GM21723 (cell line): ENCODE results near the gene TXNDC17.
"Not testable (repeated sequence)": the region's sequence is repeated elsewhere in the genome, so short reads cannot be mapped to it uniquely, and the experiment has no call there.

Experiments
- ATAC-seq: cut with Tn5 transposase; IDR thresholded peaks from one replicate; pipeline ENCODE4 v1.9.1; 2021; ENCODE audit warnings: mild to moderate bottlenecking, moderate library complexity; ENCODE audit not compliant: unreplicated experiment

Gene TXNDC17

DNA sequence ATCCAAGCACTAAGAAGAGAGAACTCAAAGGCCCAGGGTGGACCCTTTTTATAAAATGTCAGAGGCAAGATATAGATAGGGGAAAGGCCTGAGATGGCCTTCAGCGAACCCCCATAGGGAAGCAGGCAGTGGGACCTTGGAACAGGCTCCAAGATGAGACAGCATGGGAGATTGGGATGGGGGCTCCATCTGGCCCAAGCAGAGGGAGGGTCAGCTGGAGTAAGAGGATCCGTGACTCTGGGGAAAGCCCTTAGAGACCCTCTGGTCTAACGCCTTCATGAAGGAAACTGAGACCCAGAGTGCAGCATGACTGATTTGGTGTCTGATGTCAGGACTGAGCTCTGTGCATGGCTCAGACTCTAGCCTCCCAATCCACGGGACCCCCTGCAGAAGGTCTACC, 41.5 kb downstream of the TXNDC17 start:
- no peak for ATAC-seq

DNA sequence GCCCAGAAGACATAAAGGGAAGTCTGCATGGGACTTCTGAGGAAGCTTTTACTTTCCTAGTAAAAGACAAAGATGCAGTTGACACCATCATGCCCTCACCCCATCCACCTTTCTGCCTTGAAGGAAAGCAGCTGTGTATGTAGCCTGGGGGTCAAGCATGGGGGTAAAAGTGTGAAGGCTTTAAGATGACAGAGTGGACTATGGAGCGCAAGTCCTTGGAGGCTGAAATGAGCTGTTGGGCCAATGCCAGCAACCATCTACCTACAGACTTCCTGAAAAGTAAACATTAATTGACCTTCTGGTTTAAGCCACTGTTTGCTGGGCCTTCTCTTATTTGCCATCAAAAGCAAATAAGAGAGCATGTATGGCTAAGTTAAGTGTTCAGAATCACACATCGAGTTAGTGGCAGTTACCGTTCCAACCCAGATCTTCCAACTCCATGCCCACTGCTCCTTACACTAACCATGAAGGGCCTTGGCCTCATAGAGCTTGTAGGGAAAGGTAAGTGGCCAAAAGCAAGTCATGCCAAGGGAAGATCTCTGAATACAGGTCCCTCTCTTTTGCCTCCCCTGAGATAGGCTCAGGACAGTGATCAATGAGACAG, 42.3 kb downstream of the TXNDC17 start:
- ATAC-seq: no peak

DNA sequence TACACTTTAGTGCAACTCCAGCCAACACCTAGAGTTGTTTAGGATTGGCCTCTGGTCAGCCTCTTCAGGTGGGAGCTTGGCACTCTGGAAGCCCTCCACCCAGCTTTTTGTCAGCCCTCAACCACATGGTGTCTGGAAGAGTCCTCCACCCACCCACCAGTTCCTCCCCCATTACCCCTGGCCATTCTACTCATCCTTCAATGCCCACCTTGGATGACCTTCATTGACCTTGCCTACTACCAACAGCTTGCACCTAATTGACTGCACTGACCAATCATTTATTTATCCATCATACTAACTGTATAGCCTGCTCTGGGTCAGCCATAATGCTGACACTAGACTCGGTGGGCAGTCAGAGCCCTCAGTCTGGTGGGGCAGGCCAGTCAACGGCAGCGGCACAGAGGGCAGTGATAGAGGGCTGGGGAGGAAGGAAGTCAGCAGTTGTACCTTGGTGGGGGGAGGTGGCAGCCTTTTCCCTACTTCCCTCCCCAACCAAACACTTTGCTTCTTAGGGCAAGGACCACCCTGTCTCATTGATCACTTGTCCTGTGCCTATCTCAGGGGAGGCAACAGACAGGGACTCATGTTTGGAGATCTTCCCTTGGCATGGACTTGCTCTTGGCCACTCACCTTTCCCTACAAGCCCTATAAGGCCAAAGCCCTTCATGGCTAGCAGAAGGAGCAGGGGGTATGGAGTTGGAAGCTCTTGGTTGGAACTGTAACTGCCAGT, 43.0 kb downstream of the TXNDC17 start:
- no peak for ATAC-seq

DNA sequence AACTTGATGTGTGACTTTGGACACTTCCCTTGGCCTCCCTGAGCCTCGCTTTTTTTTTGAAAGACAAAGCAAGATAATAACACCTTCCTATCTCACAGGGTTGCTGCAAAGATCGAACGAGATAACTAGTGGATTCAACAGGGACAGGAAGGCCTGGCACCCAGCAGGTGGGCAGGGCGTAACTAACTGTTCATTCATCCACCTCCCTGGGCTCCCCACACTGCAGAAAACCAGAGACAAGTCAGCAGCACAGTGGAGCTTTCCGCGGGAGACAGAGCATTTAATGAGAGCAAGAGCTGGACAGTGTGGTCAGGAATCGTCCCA, 43.6 kb downstream of the TXNDC17 start:
- no peak for ATAC-seq

DNA sequence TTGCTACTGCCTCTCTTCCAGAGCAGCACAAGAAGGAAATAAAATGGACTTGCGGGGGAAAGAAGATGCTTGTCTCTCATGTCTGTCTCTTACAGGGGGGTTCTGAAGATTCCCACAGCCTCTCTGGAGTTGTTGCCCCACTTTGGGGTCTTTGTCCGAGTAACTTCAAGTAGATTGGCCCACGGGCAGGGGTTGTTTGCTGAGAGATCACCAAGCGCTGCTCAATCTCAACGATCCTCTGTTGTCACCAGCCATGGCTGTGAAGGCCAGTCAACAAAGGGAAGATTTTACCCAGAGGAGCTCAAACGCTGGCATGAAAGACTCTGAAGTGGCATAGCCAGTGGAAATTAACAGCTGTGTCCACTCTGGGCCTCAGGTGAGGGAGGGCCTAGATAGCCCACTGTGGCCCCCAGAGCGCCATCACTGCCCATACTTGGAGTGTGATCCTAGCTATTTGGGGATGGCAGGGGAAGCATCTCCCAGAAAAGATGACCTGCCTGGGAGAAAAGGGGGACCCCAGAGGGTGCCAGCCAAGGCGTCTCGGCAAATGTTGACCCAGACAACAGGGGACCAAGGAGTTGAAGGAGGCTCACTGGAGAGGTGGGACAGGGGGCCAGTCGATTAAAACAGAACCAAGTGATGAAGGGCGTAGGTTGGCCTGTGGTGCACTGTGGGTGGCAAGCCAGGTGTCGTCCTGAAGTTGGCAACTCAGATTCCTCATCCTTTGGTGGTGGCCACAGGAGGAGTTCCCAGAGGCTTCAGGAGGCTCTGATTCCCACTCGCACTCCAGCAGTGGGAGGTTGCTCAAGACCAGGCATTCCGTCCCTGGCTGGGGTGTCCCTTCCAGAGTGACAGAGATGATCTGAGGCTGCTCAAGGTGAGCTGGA, 44.3 kb downstream of the TXNDC17 start:
- no peak for ATAC-seq

DNA sequence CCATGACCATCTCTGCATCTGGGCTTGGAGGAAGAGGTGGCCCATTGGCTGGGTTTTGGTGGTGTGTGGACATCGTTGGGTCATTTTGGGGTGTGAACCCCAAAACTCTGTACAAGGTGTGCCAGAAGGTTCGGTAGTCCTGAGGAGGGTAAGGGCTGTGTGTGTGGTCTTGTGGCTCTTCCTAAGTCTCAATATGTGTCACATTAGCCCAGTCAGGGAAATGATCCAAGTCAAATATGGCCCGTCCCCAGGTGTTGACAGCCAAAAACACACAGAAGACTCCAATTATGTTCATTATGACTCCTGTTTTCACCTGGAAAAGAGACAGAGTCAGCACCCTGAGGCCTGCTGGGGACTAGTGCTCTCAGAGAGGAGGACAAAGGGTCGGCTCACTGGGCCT, 45.2 kb downstream of the TXNDC17 start:
- ATAC-seq: no peak

DNA sequence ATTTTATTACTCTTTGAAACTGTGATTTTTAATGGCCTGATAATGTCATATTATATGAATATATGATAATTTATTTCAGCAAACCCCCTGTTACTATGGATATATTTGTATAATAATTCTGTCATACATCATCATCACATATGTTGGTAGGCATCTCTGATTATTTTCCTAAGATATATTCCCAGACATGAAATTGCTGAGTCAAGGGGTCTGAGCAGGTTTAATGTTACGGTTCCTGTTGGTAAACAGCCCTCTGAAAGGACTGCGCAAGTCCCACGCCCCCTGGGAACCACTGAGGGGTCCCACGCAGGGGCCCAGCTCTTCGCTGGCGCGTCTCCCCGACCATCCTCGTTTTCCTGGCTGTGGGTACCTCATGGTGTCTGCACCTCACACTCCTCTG, 48.1 kb downstream of the TXNDC17 start:
- no peak for ATAC-seq

DNA sequence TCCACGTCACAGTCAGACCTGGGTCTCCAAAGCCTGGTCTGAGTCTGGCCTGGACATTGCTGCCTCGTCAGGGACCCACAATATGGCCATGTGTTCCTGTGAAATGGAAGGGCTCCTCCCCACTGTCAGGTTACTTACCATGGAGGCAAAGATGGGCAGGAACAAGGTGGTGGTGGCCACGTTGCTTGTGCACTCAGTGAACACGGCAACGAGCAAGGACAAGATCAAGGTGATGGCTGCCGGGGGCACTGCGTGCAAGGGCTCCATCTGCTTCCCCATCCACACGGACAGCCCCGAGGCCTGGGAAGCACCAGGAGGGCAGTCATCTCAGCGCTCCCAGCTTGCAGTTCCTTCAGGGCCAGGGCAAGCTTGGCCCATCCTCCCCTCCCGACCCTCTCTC, 49.8 kb downstream of the TXNDC17 start:
- ATAC-seq: no peak

DNA sequence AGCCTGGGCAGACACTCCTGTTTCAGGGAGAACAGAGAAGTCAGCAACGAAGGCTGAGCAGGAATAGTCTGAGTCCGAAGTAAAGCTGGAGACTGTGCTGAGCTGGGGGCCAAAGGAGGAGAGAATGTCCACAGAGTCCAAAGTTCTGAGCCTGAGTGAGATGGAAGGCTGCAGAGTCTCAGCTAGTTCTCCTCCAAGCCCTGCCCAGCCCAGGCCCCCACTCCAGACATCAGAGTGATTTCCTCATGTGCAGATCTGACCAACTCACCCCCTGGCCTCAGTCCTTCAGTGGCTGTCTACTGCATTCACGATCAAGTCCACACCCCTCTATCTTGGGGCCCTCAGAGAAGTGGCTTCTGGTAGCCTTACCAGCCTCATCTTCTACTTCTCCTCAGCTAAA, 50.7 kb downstream of the TXNDC17 start:
- ATAC-seq: no peak

DNA sequence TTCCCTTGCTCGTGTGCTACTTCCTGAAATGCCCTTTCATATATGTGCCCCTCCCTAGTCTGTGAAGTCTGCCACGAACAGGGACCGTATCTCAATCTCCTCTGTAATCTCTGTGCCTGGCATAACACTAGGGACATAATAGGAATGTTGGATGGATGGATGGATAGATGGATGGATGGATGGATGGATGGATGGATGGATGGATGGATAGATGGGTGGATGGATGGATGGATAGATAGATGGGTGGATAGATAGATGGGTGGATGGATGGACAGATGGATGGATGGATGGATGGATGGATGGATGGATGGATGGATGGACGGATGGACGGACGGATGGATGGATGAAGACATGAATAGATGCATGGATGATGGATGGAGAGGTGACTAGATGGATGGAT, 51.1 kb downstream of the TXNDC17 start:
- not testable (repeated sequence) for ATAC-seq
